CD4-positive, alpha-beta T cell (primary cell): Measurements from ENCODE around the gene DYNC2LI1. TPM values are rescaled to one million over a fixed set of nuclear protein-coding genes. Genes with fewer than 3 reads are reported as not detected.

ENCODE experiments used
- ATAC-seq: fragments of 200-7000 bp; cut with Tn5 transposase; one replicate; pipeline ENCODE4 v1.10.0; 2022; ENCODE audit warnings: mild to moderate bottlenecking; ENCODE audit not compliant: poor library complexity
- CTCF ChIA-PET: fragments of 350-600 bp; sonication (Branson Sonifier 250); formaldehyde crosslinking; loops from one replicate; lab custom pipeline; 2021; ENCODE audit warnings: antibody characterized with exemption, inconsistent platforms; lab: Charles Lee
- POLR2A ChIA-PET: fragments of 350-600 bp; sonication (Branson Sonifier 250); formaldehyde crosslinking; loops from one replicate; lab custom pipeline; 2021; ENCODE audit warnings: antibody characterized with exemption, inconsistent platforms; lab: Charles Lee
- DNase-seq, 14 experiments: peaks; one replicate each; pipeline ENCODE4 v3.0.0-alpha.2; 2013 to 2020; ENCODE audit warnings: mixed read lengths in 2 of 14
- H3K27ac ChIP-seq, 2 donors: one replicate each; pipeline versions ENCODE4 v1.5.1 to v1.7.0; 2013; ENCODE audit warnings: low read length in 2 of 2, low read depth in 1 of 2, mild to moderate bottlenecking in 1 of 2
- H3K27me3 ChIP-seq, 2 experiments: 1 replicate in 1 of 2; 2 replicates in 1 of 2; pipeline versions ENCODE4 v1.6.1 to v1.7.0; 2013; ENCODE audit warnings: low read length in 2 of 2, control low read depth in 1 of 2, mild to moderate bottlenecking in 1 of 2, moderate library complexity in 1 of 2; ENCODE audit not compliant: insufficient read depth in 2 of 2, control insufficient read depth in 1 of 2
- H3K36me3 ChIP-seq: one replicate; pipeline ENCODE4 v1.6.1; 2013; ENCODE audit warnings: low read length, control low read depth; ENCODE audit not compliant: insufficient read depth
- H3K4me1 ChIP-seq: one replicate; pipeline ENCODE4 v1.6.1; 2013; ENCODE audit warnings: low read length, control low read depth; ENCODE audit not compliant: insufficient read depth
- H3K4me3 ChIP-seq: one replicate; pipeline ENCODE4 v1.5.1; 2013; ENCODE audit warnings: mild to moderate bottlenecking, low read length, moderate library complexity
- H3K9me3 ChIP-seq, 2 experiments: 1 replicate in 1 of 2; 2 replicates in 1 of 2; pipeline versions ENCODE4 v1.6.1 to v1.7.0; 2013; ENCODE audit warnings: low read length in 2 of 2, mild to moderate bottlenecking in 2 of 2, control low read depth in 1 of 2, moderate library complexity in 1 of 2; ENCODE audit not compliant: control insufficient read depth in 1 of 2, insufficient read depth in 1 of 2
- H3K27ac Mint-ChIP-seq: one replicate; pipeline ENCODE4 v1.8.0; 2020; ENCODE audit warnings: mixed read lengths
- H3K27me3 Mint-ChIP-seq: one replicate; pipeline ENCODE4 v1.8.0; 2021; ENCODE audit warnings: mixed read lengths
- H3K36me3 Mint-ChIP-seq: one replicate; pipeline ENCODE4 v1.8.0; 2021; ENCODE audit warnings: low read depth, mixed read lengths
- H3K4me1 Mint-ChIP-seq: one replicate; pipeline ENCODE4 v1.8.0; 2021; ENCODE audit warnings: low read depth, mixed read lengths
- H3K4me3 Mint-ChIP-seq: one replicate; pipeline ENCODE4 v1.8.0; 2020; ENCODE audit warnings: mild to moderate bottlenecking, mixed read lengths
- H3K9me3 Mint-ChIP-seq: one replicate; pipeline ENCODE4 v1.8.0; 2020; ENCODE audit warnings: mixed read lengths
- CTCF ChIP-seq: fragments of 200-600 bp; IDR thresholded peaks from one replicate; pipeline ENCODE4 v1.8.0; 2022; ENCODE audit warnings: antibody characterized with exemption, mild to moderate bottlenecking
- intact Hi-C, 2 experiments: fragments of 100-400 bp; cut with DNase I in 1 of 2; cut with micrococcal nuclease in 1 of 2; formaldehyde crosslinking; loops; one replicate each; pipeline versions ENCODE4 v1.15.1 to v1.9.0; 2023 to 2025; cut with DNase I, micrococcal nuclease
- total RNA-seq, 174 experiments: library from RNA in 2 of 174; stranded (reverse) in 2 of 174; gene quantifications; one replicate each; pipeline ENCODE4 v1.2.3 and lab custom pipeline; 2021 to 2026

The DYNC2LI1 gene
- total RNA-seq, 2 experiments from 2014 or later, result 2.1 to 2.2 TPM

- CTCF ChIA-PET, result no interaction called here
- no peak overlapping the region for H3K27ac ChIP-seq
Measured at GRCh38 chr2:43748333-43748732, 25.5 kb upstream of the DYNC2LI1 start.

GRCh38 chr2:43749583-43749982, 24.3 kb upstream of the DYNC2LI1 start:
- no peak overlapping the region for H3K4me3 Mint-ChIP-seq
- H3K27ac ChIP-seq, result no peak overlapping the region
- no peaks in the 10 kb centered on the region for H3K9me3 Mint-ChIP-seq
- H3K36me3 ChIP-seq, result no peaks in the 10 kb centered on the region
- H3K4me1 ChIP-seq, result no peaks in the 10 kb centered on the region
- ChIA-PET POLR2A (no interaction called here), CTCF (no interaction called here)
- H3K36me3 Mint-ChIP-seq, result no peaks in the 10 kb centered on the region
- TF ChIP-seq CTCF, result no peak
- intact Hi-C loops, result no loop called here
- no peak overlapping the region for H3K4me3 ChIP-seq
- H3K9me3 ChIP-seq, result no peaks in the 10 kb centered on the region
- H3K4me1 Mint-ChIP-seq, result no peaks in the 10 kb centered on the region
- H3K27me3 ChIP-seq, result no peaks in the 10 kb centered on the region
- ATAC-seq (no peak), DNase-seq (no peak)
- H3K27ac Mint-ChIP-seq, result no peak overlapping the region
- H3K27me3 Mint-ChIP-seq, result no peaks in the 10 kb centered on the region

More at GRCh38 chr2:43748333-43748732, 25.5 kb upstream of the DYNC2LI1 start:
- H3K36me3 ChIP-seq, result no peaks in the 10 kb centered on the region
- no peaks in the 10 kb centered on the region for H3K9me3 Mint-ChIP-seq
- H3K27me3 Mint-ChIP-seq, result peaks cover 3% of the 10 kb centered on the region
- H3K27ac Mint-ChIP-seq, result no peak overlapping the region
- no peak for TF ChIP-seq CTCF
- H3K9me3 ChIP-seq, result no peaks in the 10 kb centered on the region
- intact Hi-C loops, result no loop called here
- H3K27me3 ChIP-seq, result no peaks in the 10 kb centered on the region
- H3K4me1 Mint-ChIP-seq, result no peaks in the 10 kb centered on the region
- DNase-seq (no peak), ATAC-seq (no peak)
- no peaks in the 10 kb centered on the region for H3K36me3 Mint-ChIP-seq
- POLR2A ChIA-PET, result no interaction called here
- H3K4me3 Mint-ChIP-seq, result no peak overlapping the region
- no peaks in the 10 kb centered on the region for H3K4me1 ChIP-seq
- no peak overlapping the region for H3K4me3 ChIP-seq

- H3K27me3 Mint-ChIP-seq, result peaks cover 5% of the 10 kb centered on the region
- ChIA-PET CTCF (no interaction called here), POLR2A (no interaction called here)
- TF ChIP-seq CTCF, result no peak
- no peaks in the 10 kb centered on the region for H3K4me1 Mint-ChIP-seq
- Histone ChIP-seq H3K4me1 (no peaks in the 10 kb centered on the region), H3K27me3 (no peaks in the 10 kb centered on the region), H3K27ac (no peak overlapping the region), H3K9me3 (no peaks in the 10 kb centered on the region), H3K4me3 (no peak overlapping the region), H3K36me3 (no peaks in the 10 kb centered on the region)
- H3K4me3 Mint-ChIP-seq, result no peak overlapping the region
- DNase-seq (no peak), ATAC-seq (no peak)
- H3K36me3 Mint-ChIP-seq, result no peaks in the 10 kb centered on the region
- H3K9me3 Mint-ChIP-seq, result no peaks in the 10 kb centered on the region
- intact Hi-C loops, result no loop called here
- no peak overlapping the region for H3K27ac Mint-ChIP-seq
Measured at GRCh38 chr2:43751476-43751990, 22.3 kb upstream of the DYNC2LI1 start.
